Activated naive CD4-positive, alpha-beta T cell treated with anti-CD3 and anti-CD28 coated beads, Interleukin-2, amount 50 U/mL, for 72 hours (primary cell): ENCODE measurements around the gene CDCA5. TPM values are rescaled to one million over a fixed set of nuclear protein-coding genes. Genes with fewer than 3 reads are reported as not detected.
"Not testable (repeated sequence)": the region's sequence is repeated elsewhere in the genome, so short reads cannot be mapped to it uniquely, and the experiment has no call there.

ENCODE experiments used
- ATAC-seq, 2 donors: fragments of 150-1000 bp; cut with Tn5 transposase; 2 replicates each; pipeline ENCODE4 v1.10.0; 2021; ENCODE audit warnings: mild to moderate bottlenecking in 2 of 2, moderate library complexity in 2 of 2
- DNase-seq, 2 donors: peaks; one replicate each; pipeline ENCODE4 v3.0.0; 2021 to 2022; ENCODE audit warnings: low spot score in 2 of 2
- H3K27ac Mint-ChIP-seq, 2 donors: one replicate each; pipeline ENCODE4 v1.8.0; 2022; ENCODE audit warnings: mild to moderate bottlenecking in 2 of 2, mixed read lengths in 2 of 2
- H3K36me3 Mint-ChIP-seq, 2 donors: one replicate each; pipeline ENCODE4 v1.8.0; 2022; ENCODE audit warnings: mixed read lengths in 2 of 2
- H3K9me3 Mint-ChIP-seq, 2 donors: one replicate each; pipeline ENCODE4 v1.8.0; 2022; ENCODE audit warnings: mixed read lengths in 2 of 2
- total RNA-seq, 2 donors: library from RNA; stranded (reverse); gene quantifications; one replicate each; pipeline ENCODE4 v1.2.3, GENCODE V29; 2022

CDCA5 gene
- total RNA-seq, 2 donors from 2014 or later, result 128 to 203 TPM

- Mint-ChIP-seq H3K36me3 (peaks cover 31 to 34% of the 10 kb centered on the region in 2 donors), H3K27ac (peak within 1 kb of the TSS; percentile 99 to 100), H3K9me3 (no peaks in the 10 kb centered on the region)
- DNase-seq (peak; percentile 98), ATAC-seq (peak; percentile 88 to 89)
Observed at GRCh38 chr11:65121865-65122696, 38.2 kb upstream of the CDCA5 start, which contains the start of the genes FAU and MRPL49. TSS of gene FAU (minus strand) at chr11:65122134. CDS start at chr11:65121813, 321 bp downstream. TSS of gene MRPL49 (plus strand) at chr11:65122321. CDS start at chr11:65122347, 26 bp downstream.

GRCh38 chr11:65121447-65121864 lies 37.6 kb upstream of the CDCA5 start:
- DNase-seq (peak in 1 of 2 donors; percentile 36), ATAC-seq (no peak)
- Mint-ChIP-seq H3K36me3 (peaks cover 31 to 38% of the 10 kb centered on the region in 2 donors), H3K9me3 (no peaks in the 10 kb centered on the region), H3K27ac (peak overlapping the region; percentile 99 to 100)

GRCh38 chr11:65120831-65121230 lies 37.0 kb upstream of the CDCA5 start:
- Mint-ChIP-seq H3K9me3 (no peaks in the 10 kb centered on the region), H3K36me3 (peaks cover 31 to 38% of the 10 kb centered on the region in 2 donors), H3K27ac (peak overlapping the region; percentile 99 to 100)
- ATAC-seq (no peak), DNase-seq (no peak)

GRCh38 chr11:65119670-65119995 lies 35.8 kb upstream of the CDCA5 start:
- H3K36me3 Mint-ChIP-seq, result peaks cover 31 to 38% of the 10 kb centered on the region in 2 donors
- no peak for ATAC-seq
- H3K27ac Mint-ChIP-seq, result peak overlapping the region; percentile 2 to 99

GRCh38 chr11:65118891-65119669 lies 35.2 kb upstream of the CDCA5 start:
- Mint-ChIP-seq H3K27ac (peak overlapping the region; percentile 90 to 99), H3K36me3 (peaks cover 26 to 33% of the 10 kb centered on the region in 2 donors)
- ATAC-seq, H3K9me3 Mint-ChIP-seq: not testable (repeated sequence)
- peak in 1 of 2 donors; percentile 39 for DNase-seq

More at GRCh38 chr11:65119670-65119995, 35.8 kb upstream of the CDCA5 start:
- H3K9me3 Mint-ChIP-seq, result no peaks in the 10 kb centered on the region
- no peak for DNase-seq

GRCh38 chr11:65118097-65118837 lies 34.4 kb upstream of the CDCA5 start:
- no peaks in the 10 kb centered on the region for H3K9me3 Mint-ChIP-seq
- ATAC-seq, result no peak
- H3K36me3 Mint-ChIP-seq, result peaks cover 25 to 32% of the 10 kb centered on the region in 2 donors
- peak overlapping the region; percentile 94 to 99 for H3K27ac Mint-ChIP-seq
- DNase-seq, result peak in 1 of 2 donors; percentile 65

- DNase-seq, result peak; percentile 100
- peaks cover 24 to 32% of the 10 kb centered on the region in 2 donors for H3K36me3 Mint-ChIP-seq
- no peaks in the 10 kb centered on the region for H3K9me3 Mint-ChIP-seq
- ATAC-seq, result peak; percentile 65 to 71
- peak within 1 kb of the TSS; percentile 98 to 99 for H3K27ac Mint-ChIP-seq
Observed at GRCh38 chr11:65117206-65118096, 33.6 kb upstream of the CDCA5 start, which contains the start of gene ZNHIT2. TSS of gene ZNHIT2 (minus strand) at chr11:65117701. CDS start at chr11:65117653, 48 bp downstream.

GRCh38 chr11:65116370-65117205 lies 32.7 kb upstream of the CDCA5 start:
- DNase-seq (peak; percentile 58 to 74), ATAC-seq (peak; percentile 19 to 33)
- Mint-ChIP-seq H3K36me3 (peaks cover 15 to 23% of the 10 kb centered on the region in 2 donors), H3K9me3 (no peaks in the 10 kb centered on the region), H3K27ac (peak overlapping the region; percentile 91 to 98)

- no peaks in the 10 kb centered on the region for H3K9me3 Mint-ChIP-seq
- DNase-seq (no peak), ATAC-seq (no peak)
- peaks cover 5 to 13% of the 10 kb centered on the region in 2 donors for H3K36me3 Mint-ChIP-seq
- peak overlapping the region in 1 of 2 donors; percentile 91 for H3K27ac Mint-ChIP-seq
Observed at GRCh38 chr11:65115361-65116082, 31.7 kb upstream of the CDCA5 start.

GRCh38 chr11:65114538-65115171 lies 30.8 kb upstream of the CDCA5 start:
- Mint-ChIP-seq H3K27ac (peak overlapping the region in 1 of 2 donors; percentile 60), H3K9me3 (no peaks in the 10 kb centered on the region), H3K36me3 (peaks cover 0 to 5% of the 10 kb centered on the region in 2 donors)
- DNase-seq (no peak), ATAC-seq (no peak)

GRCh38 chr11:65113839-65114238 lies 30.0 kb upstream of the CDCA5 start:
- DNase-seq, result no peak
- H3K36me3 Mint-ChIP-seq, result peaks cover 0 to 5% of the 10 kb centered on the region in 2 donors
- ATAC-seq, result no peak
- H3K27ac Mint-ChIP-seq, result peak overlapping the region; percentile 88 to 94
- no peaks in the 10 kb centered on the region for H3K9me3 Mint-ChIP-seq

GRCh38 chr11:65113361-65113756 lies 29.5 kb upstream of the CDCA5 start:
- no peak for DNase-seq
- Mint-ChIP-seq H3K27ac (peak overlapping the region; percentile 88 to 94), H3K36me3 (peaks cover 0 to 5% of the 10 kb centered on the region in 2 donors), H3K9me3 (no peaks in the 10 kb centered on the region)
- ATAC-seq, result no peak

- Mint-ChIP-seq H3K27ac (peak overlapping the region; percentile 88 to 94), H3K36me3 (peaks cover 0 to 5% of the 10 kb centered on the region in 2 donors), H3K9me3 (no peaks in the 10 kb centered on the region)
- ATAC-seq, result peak; percentile 37 to 49
- peak in 1 of 2 donors; percentile 83 for DNase-seq
Observed at GRCh38 chr11:65112546-65113360, 28.9 kb upstream of the CDCA5 start.
